ENCODE data around the gene FMN2. TPM values are rescaled to one million over a fixed set of nuclear protein-coding genes. Genes with fewer than 3 reads are reported as not detected.
A peak's percentile ranks its signal among the peaks of the same experiment; 100 is the strongest.

The FMN2 gene
- total RNA-seq (ENCODE audit: low replicate concordance): 8.1 and 34.5 TPM in 2 replicates

- TF ChIP-seq CTCF (IDR thresholded peaks at IDR 0.05; ENCODE audit: insufficient read depth, low read length): no peak
- peak; percentile 55 for DNase-seq (ENCODE audit: low read depth)
- H3K4me3 ChIP-seq (ENCODE audit: low read depth, low read length): peak within 1 kb of the TSS; percentile 84
Observed at GRCh38 chr1:240091614-240092300, at the start of gene FMN2. Gene FMN2, plus strand, starts transcription at chr1:240091883. Its CDS starts 227 bp downstream, at chr1:240092110.

GRCh38 chr1:240044620-240045019 is 47.1 kb upstream of the FMN2 start:
- no peak for TF ChIP-seq CTCF (IDR thresholded peaks at IDR 0.05; ENCODE audit: insufficient read depth, low read length)
- H3K4me3 ChIP-seq (ENCODE audit: low read depth, low read length): no peak overlapping the region
- DNase-seq (ENCODE audit: low read depth): peak; percentile 7

- TF ChIP-seq CTCF (IDR thresholded peaks at IDR 0.05; ENCODE audit: insufficient read depth, low read length): no peak
- DNase-seq (ENCODE audit: low read depth): no peak
- no peak overlapping the region for H3K4me3 ChIP-seq (ENCODE audit: low read depth, low read length)
Observed at GRCh38 chr1:240046000-240046399, 45.7 kb upstream of the FMN2 start.

- no peak overlapping the region for H3K4me3 ChIP-seq (ENCODE audit: low read depth, low read length)
- TF ChIP-seq CTCF (IDR thresholded peaks at IDR 0.05; ENCODE audit: insufficient read depth, low read length): no peak
- no peak for DNase-seq (ENCODE audit: low read depth)
Observed at GRCh38 chr1:240054109-240054701, 37.5 kb upstream of the FMN2 start.

GRCh38 chr1:240055936-240056335 is 35.7 kb upstream of the FMN2 start:
- no peak for DNase-seq (ENCODE audit: low read depth)
- H3K4me3 ChIP-seq (ENCODE audit: low read depth, low read length): no peak overlapping the region
- no peak for TF ChIP-seq CTCF (IDR thresholded peaks at IDR 0.05; ENCODE audit: insufficient read depth, low read length)

GRCh38 chr1:240056350-240056749 is 35.3 kb upstream of the FMN2 start:
- H3K4me3 ChIP-seq (ENCODE audit: low read depth, low read length): no peak overlapping the region
- TF ChIP-seq CTCF (IDR thresholded peaks at IDR 0.05; ENCODE audit: insufficient read depth, low read length): no peak
- DNase-seq (ENCODE audit: low read depth): no peak
